ENCODE measurements around the gene DNAJB1.

DNA sequence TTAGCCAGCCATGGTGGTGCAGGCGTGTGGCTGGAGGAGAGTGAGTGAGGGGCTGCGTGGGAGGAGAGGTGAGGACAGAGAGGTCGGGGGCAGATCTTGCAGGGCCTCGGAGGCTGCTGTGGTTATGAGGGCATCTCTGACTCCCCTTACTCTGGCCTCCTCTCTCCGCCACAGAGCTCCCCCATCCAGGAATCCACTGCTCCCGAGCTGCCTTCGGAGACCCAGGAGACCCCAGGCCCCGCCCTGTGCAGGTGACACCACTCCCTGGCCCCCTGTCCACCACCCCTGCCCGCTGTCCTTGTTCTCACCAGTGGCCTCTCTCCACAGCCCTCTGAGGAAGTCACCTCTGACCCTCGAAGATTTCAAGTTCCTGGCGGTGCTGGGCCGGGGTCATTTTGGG, 50.8 kb downstream of the DNAJB1 start:
- no peak for TF ChIP-seq POLR2A (IDR thresholded peaks at IDR 0.05)
- TF ChIP-seq, protein P1, sequence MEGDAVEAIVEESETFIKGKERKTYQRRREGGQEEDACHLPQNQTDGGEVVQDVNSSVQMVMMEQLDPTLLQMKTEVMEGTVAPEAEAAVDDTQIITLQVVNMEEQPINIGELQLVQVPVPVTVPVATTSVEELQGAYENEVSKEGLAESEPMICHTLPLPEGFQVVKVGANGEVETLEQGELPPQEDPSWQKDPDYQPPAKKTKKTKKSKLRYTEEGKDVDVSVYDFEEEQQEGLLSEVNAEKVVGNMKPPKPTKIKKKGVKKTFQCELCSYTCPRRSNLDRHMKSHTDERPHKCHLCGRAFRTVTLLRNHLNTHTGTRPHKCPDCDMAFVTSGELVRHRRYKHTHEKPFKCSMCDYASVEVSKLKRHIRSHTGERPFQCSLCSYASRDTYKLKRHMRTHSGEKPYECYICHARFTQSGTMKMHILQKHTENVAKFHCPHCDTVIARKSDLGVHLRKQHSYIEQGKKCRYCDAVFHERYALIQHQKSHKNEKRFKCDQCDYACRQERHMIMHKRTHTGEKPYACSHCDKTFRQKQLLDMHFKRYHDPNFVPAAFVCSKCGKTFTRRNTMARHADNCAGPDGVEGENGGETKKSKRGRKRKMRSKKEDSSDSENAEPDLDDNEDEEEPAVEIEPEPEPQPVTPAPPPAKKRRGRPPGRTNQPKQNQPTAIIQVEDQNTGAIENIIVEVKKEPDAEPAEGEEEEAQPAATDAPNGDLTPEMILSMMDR (IDR thresholded peaks at IDR 0.05) = no peak
